Measurements from ENCODE around the gene ST6GALNAC4. TPM values are rescaled to one million over a fixed set of nuclear protein-coding genes. Genes with fewer than 3 reads are reported as not detected.

Gene ST6GALNAC4
- total RNA-seq, 1 experiment from 2014 or later, result 25.7 TPM

- CTCF ChIA-PET, result interaction anchor here (1.0 to 2.2 kb wide), 7 partner anchors 15 to 381 kb away, joined by 3 to 12 read pairs (median 4); partner anchors contain the start of genes ST6GALNAC4 and TOR2A
- POLR2A ChIA-PET, result interaction anchor here (0.9 to 1.3 kb wide), 2 partner anchors 12 to 15 kb away, joined by 3 to 4 read pairs; no protein-coding TSS in a partner anchor
- ATAC-seq, result no peak
These were observed 31.8 kb downstream of the ST6GALNAC4 start for GRCh38 chr9:127884976-127885490.

GRCh38 chr9:127884427-127884911, 32.4 kb downstream of the ST6GALNAC4 start:
- Mint-ChIP-seq H3K4me1 (peaks cover 16% of the 10 kb centered on the region), H3K4me3 (no peak overlapping the region), H3K36me3 (peaks cover 24% of the 10 kb centered on the region), H3K9me3 (no peaks in the 10 kb centered on the region), H3K27ac (peak overlapping the region; percentile 65; the same call in 1 of the 2 replicates), H3K27me3 (ENCODE audit: low read depth) (no peaks in the 10 kb centered on the region)
- CTCF ChIA-PET, result interaction anchor here (1.0 to 2.2 kb wide), 5 partner anchors 15 to 381 kb away, joined by 3 to 12 read pairs (median 7); partner anchors contain the start of gene ST6GALNAC4
- DNase-seq (ENCODE audit: low spot score) (no peak), ATAC-seq (no peak; the same call in 1 of the 2 replicates)
- TF ChIP-seq ZNF281 (CRISPR knock-in tag; IDR thresholded peaks at IDR 0.05), result no peak
- TF ChIP-seq SOX15 (CRISPR knock-in tag; IDR thresholded peaks at IDR 0.05), result no peak
- TF ChIP-seq USF1 (CRISPR knock-in tag; IDR thresholded peaks at IDR 0.05), result no peak
- TF ChIP-seq NFATC4 (CRISPR knock-in tag; IDR thresholded peaks at IDR 0.05), result no peak
- TF ChIP-seq FOXP1 (CRISPR knock-in tag; IDR thresholded peaks at IDR 0.05; ENCODE audit: borderline replicate concordance), result no peak
- no peak for TF ChIP-seq PRDM15 (CRISPR knock-in tag; IDR thresholded peaks at IDR 0.05)
- TF ChIP-seq ZBTB21 (CRISPR knock-in tag; IDR thresholded peaks at IDR 0.05; ENCODE audit: borderline replicate concordance), result no peak
- POLR2A ChIA-PET, result interaction anchor here (1.3 kb wide), 1 partner anchor 13 kb away, joined by 4 read pairs; no protein-coding TSS in a partner anchor

More at GRCh38 chr9:127884976-127885490, 31.8 kb downstream of the ST6GALNAC4 start:
- peaks cover 16% of the 10 kb centered on the region for H3K4me1 Mint-ChIP-seq
- no peak overlapping the region for H3K4me3 Mint-ChIP-seq
- H3K36me3 Mint-ChIP-seq, result peaks cover 26% of the 10 kb centered on the region
- TF ChIP-seq FOXJ3 (CRISPR knock-in tag; IDR thresholded peaks at IDR 0.05; ENCODE audit: borderline replicate concordance), result no peak
- no peaks in the 10 kb centered on the region for H3K27me3 Mint-ChIP-seq (ENCODE audit: low read depth)
- no peaks in the 10 kb centered on the region for H3K9me3 Mint-ChIP-seq
- 0 out of 2 replicates have a peak overlapping the region, but pooled peaks have one; percentile 65 for H3K27ac Mint-ChIP-seq
- DNase-seq (ENCODE audit: low spot score), result no peak

GRCh38 chr9:127883959-127884358, 32.9 kb downstream of the ST6GALNAC4 start:
- Mint-ChIP-seq H3K27ac (peak overlapping the region; percentile 65), H3K9me3 (no peaks in the 10 kb centered on the region), H3K4me1 (peaks cover 16% of the 10 kb centered on the region), H3K36me3 (peaks cover 24% of the 10 kb centered on the region), H3K4me3 (no peak overlapping the region), H3K27me3 (ENCODE audit: low read depth) (no peaks in the 10 kb centered on the region)
- ATAC-seq, result no peak
- DNase-seq (ENCODE audit: low spot score), result no peak
- POLR2A ChIA-PET, result interaction anchor here (1.0 kb wide), 1 partner anchor 11 kb away, joined by 3 read pairs; no protein-coding TSS in a partner anchor
- CTCF ChIA-PET, result interaction anchor here (2.2 to 3.6 kb wide), 2 partner anchors 15 to 33 kb away, joined by 7 to 32 read pairs; partner anchors contain the start of gene ST6GALNAC4
- TF ChIP-seq ARID4B (CRISPR knock-in tag; IDR thresholded peaks at IDR 0.05; ENCODE audit: borderline replicate concordance) (no peak), ELF4 (CRISPR knock-in tag; IDR thresholded peaks at IDR 0.05; ENCODE audit: low read depth) (no peak), HMGA2 (CRISPR knock-in tag; IDR thresholded peaks at IDR 0.05) (no peak), ZSCAN18 (CRISPR knock-in tag; IDR thresholded peaks at IDR 0.05) (no peak), ATF2 (CRISPR knock-in tag; IDR thresholded peaks at IDR 0.05; ENCODE audit: borderline replicate concordance, low read depth) (no peak), NR2C2 (CRISPR knock-in tag; IDR thresholded peaks at IDR 0.05) (no peak), FOXJ3 (CRISPR knock-in tag; IDR thresholded peaks at IDR 0.05; ENCODE audit: borderline replicate concordance) (no peak), CREM (CRISPR knock-in tag; IDR thresholded peaks at IDR 0.05) (no peak)

All from WTC11 (cell line).